Measurements from ENCODE around the gene PALD1.

The PALD1 gene

DNA sequence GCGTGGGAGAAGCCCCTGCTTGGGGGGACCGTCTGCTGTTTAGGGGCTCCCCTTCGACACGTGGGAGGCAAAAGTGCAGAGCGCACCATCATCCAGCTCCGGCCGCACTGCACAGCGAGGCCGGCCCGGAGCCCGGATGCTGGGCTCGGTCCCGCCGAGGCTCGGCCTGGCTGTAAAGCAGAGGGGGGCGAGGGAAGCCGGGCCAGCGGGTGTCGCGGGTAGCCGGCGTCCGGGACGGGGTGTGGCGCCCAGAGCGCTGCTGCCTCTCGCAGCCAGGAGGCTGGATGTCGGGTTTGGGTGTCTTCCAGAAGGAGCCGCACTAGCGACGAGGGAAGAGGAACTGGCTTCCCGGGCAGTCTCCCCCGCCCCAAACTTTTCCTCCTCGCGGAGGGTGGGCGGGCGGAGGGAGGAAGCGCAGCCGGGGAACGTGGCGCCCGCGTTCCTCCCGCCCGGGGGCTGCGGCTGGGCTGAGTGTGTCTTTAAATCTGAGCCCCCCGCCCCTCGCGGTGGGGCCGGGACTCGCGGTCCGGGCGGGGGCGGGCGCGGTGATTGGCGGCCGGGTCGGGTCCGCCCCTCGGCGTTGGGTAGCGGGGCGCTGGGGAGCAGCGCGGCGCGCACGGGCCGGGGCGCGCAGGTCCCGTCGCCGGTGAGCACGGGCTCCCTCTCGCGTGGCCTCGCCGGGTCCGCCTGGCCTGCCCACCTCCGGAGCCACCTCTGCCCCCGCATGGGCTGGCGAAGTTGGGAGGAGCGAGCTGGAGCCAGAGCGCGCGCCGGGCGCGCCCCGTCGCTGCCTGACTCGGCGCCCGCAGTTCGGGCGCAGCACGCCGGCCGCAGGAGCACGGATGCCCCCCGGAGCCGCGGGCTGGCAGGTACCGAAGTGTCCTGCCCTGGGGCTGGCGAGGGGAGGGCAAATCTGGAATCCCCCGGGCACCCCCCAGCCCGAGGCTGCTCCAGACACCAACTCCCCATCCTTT, at the start of gene PALD1:
Gene PALD1, plus strand, starts transcription at position 577 of the 974 bp plus-strand sequence. CDS start 47,185 bp downstream, outside the sequence.
- no peak for DNase-seq

- DNase-seq: peak; percentile 55
These were observed 47.8 kb upstream of the PALD1 start for GRCh38 chr10:70430493-70431445.

- DNase-seq: no peak
These were observed 46.5 kb upstream of the PALD1 start for GRCh38 chr10:70432101-70432500.

DNA sequence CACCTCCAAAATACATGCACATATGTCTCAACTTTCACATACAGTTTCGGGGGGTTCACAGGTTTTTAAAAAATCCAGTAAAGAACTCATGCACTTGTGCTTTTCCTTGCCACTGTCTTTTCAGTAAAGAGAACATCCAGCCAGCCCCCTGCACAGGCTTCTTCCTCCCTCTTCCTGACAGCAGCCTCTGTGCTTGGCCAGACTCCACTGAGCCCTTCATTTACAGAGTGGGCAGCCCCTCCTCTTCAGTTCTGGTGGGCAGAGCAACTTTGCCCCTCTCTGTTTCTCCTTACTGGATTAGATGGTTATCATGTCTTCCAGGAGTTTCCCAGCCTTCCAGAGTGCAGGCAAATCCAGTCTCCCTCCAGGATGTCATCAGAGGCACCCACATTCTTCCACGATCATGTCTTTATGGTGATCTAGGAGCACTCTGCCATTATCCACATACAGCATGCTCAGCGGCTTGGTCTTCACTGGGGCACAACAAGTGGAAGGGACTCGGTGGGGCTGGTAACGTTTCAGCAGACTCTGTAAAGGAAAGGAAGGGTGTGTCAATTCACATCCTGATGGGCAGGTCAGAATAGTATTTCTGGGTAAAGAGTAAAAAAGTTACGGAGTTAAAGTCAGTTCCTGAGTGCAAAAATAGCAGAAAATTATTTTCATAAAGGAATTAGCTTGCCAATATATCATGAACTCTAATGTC, 45.9 kb upstream of the PALD1 start:
- no peak for DNase-seq

GRCh38 chr10:70433581-70434280, 44.8 kb upstream of the PALD1 start:
- peak; percentile 14 for DNase-seq

DNA sequence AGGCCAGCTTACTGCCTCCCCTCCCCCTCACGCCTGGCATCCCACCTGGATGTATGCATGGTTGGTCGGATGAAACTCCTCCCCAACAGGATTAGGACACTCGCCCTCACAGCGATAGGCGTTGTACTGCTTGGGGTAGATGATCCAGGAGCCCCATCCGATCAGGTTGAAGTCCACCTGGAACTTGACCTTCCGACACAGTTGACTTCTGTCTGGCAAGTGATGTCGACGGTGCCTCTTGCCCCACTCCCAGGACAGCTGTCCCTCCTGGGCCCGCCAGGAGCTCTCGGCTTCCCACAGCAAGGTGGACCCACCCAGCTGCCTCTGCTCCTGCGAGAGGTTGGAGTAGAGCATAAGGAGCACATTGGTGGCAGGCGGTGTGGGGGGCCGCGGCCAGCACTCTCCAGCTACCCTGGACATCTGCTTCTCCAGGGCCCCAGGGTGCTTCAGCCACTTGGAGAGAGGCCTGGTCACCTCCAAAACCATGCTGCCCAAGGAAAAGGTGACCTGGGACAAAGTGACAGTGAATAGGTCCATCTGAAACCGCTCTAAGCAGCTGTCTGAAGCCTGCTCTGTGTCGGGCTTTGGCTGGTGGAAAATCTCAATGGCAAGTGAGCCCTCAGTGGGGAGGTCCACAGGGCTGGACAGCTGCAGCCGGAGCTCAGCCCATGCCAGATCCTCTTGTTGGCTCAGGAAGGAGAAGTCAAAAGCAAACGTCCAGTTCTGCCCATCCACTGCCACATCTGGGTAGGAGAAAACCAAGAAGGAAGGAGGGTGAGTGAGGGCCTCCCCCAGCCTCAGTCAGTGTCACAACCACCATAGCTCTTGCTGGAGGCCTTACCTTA, 43.1 kb upstream of the PALD1 start:
- DNase-seq: no peak

DNA sequence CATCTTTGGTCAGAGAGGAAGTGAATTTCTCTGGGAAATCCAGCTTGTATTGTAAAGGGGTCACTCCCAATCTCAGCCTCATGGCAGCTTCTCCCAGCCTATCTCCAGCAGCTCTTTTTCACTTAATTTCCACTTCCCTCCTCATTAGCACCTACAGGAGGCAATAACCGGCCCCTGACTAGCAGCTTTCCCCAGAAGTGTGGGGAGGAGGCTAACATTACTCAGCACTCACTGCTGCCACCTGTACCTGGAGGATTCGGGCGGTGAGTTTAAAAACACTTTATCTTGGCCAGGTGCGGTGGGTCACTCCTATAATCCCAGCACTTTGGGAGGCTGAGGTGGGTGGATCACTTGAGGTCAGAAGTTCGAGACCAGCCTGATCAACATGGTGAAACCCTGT, 40.8 kb upstream of the PALD1 start:
- no peak for DNase-seq

- DNase-seq: no peak
These were observed 38.0 kb upstream of the PALD1 start for GRCh38 chr10:70440296-70441160.

DNA sequence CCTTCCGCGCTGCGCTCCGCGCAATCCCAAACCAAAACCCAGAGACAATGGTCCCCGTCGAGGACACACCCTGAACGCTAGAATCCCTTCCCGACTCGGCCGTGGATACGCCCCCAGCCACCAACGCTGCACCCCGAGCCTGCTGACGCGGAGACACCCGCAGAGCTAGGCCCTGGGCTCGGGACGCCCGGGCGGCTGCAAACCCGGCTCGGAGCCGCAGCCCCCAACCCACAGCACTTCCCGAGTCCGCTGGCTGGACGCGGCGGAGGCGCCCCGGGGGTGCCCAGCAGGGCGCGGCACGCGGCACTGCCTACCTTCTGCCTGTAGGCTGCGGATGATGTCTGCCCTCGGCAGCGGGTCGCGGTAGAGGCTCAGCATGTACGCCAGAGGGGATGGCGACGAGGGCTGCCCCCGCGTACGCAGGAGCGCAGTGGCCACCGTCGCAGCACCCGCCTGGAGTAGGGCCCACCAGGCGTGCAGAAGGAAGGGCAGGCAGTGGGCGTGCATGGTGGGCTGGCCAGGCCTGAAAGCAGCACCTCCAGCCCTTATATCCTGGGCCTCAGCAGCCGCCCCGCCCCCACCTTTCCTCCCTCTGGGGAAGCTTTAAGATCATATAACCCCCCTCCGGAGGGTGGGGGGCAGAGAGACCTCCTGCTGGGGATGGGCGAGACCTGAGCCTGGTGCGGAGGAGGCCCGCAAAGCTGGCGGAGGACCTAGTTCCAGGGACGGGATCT, 37.2 kb upstream of the PALD1 start, which contains the start of gene NODAL:
Gene NODAL, minus strand, starts transcription at position 521 of the 734 bp plus-strand sequence. Its CDS starts 14 bp downstream, at position 507.
- no peak for DNase-seq

GRCh38 chr10:70441895-70442309, 36.7 kb upstream of the PALD1 start:
- no peak for DNase-seq

- DNase-seq: no peak
These were observed 36.1 kb upstream of the PALD1 start for GRCh38 chr10:70442332-70442988.

DNA sequence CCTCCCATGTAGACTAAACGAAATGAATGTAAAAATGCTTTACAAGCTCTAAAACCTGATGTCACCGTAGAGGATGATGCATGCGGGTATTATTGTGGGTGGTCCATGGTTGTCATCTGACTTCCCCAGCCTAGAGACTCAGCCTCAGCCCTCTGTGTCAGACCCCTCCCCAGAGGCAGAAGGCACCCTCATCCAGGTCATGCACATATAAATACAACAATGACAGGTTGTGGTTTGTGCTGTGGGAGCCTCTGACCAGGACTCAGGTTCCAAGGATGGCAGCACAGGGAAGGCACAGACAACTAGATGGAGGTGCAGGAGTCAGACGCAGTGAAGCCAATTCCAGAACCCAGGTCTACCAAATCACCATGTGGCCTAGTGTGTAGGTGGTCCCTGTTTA, 33.8 kb upstream of the PALD1 start:
- DNase-seq: no peak

DNA sequence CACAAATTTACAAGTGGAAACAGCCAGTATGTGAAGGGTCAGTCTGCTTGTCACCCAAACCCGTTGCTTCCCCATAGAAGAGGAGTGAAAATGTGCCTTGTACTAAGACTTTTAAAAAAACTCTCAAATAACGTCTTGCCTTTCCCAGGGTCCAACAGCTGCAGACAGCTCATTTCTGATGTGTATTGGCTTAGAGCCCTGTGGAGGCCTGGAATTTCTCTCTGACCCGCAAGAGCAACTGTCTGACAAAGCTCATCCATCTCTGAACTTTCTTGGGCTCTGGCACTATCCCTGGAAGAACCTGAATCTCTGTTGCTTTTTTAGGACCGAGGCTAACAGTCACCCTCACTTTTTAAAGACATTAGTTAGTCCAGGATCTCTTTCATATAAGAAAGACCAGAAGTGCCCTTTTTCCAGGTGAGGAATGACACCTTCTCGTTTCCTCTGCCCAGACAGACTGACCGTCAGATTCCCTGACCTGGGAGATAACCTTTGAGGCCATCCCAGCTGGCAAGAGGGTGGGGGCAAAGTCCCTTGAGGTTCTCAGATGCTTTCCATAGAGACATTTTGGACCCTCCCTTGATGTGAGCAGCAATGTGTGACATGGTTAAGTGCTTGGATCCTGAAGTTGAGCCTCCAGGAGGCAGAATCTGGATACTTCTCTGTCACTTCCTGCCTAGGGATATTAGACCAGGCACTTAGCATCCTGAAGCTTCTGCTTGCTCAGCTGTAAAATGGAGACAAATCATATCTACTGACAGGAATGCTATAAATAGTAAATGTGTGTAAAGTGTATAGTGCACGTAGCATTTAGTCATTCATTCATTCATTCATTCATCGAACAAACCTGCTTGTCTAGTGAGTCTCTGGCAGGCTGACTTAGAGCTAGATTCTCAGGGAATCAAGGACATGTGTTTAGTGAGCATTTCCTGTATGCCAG, 32.6 kb upstream of the PALD1 start:
- peak; percentile 65 for DNase-seq

- no peak for DNase-seq
These were observed 30.3 kb upstream of the PALD1 start for GRCh38 chr10:70448236-70448635.

DNA sequence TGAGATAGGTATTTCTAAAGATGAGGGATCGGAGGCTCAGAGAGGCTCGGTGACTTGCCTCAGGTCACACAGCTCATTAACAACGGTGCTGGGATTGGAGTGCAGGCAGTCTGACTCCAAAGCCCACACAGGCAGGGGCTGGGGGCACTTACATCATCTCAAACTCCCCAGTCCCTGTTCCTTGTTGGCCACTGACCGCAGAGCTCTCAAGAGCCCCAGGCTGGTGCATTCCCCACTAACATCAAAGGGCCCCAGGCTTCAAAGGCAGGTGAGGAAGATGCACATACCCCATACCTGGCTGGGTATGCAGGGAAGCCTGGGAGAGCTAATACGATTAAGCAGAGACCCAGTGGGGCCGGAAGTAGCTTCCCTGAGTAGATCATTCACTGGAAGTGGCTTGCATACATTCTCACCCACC, 23.3 kb upstream of the PALD1 start:
- no peak for DNase-seq

DNA sequence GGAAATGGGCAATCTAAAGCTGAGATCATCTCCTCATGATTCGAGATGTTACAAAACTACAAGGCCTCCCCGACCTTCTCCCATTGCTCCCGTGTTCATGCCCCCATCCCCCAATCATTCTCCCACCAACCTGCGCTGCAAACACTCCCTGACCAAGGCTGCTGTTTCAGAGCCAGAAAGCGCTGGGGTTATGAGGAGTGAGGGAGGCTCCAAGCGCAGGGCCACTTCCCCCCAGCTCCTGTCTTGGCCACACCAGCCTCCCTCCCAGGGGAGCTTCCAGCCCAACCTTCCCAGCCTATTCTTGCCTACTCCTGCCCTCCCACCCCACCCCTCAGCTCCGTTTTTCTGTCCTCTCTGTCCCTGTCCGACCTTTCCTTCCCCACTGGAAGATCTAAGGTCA, 22.4 kb upstream of the PALD1 start:
- no peak for DNase-seq

- no peak for DNase-seq
These were observed 20.7 kb upstream of the PALD1 start for GRCh38 chr10:70457759-70458305.

All from HCEC 1CT (cell line).